GM21723 (cell line): Measurements from ENCODE around the gene UNC13A.

Source experiments
- ATAC-seq: cut with Tn5 transposase; IDR thresholded peaks from one replicate; pipeline ENCODE4 v1.9.1; 2021; ENCODE audit warnings: mild to moderate bottlenecking, moderate library complexity; ENCODE audit not compliant: unreplicated experiment

Gene UNC13A

GRCh38 chr19:17673937-17674799 is 14.0 kb downstream of the UNC13A start:
- ATAC-seq, result no peak

- no peak for ATAC-seq
Measured at GRCh38 chr19:17671906-17672305, 16.2 kb downstream of the UNC13A start.

- ATAC-seq, result no peak
Measured at GRCh38 chr19:17669419-17669818, 18.7 kb downstream of the UNC13A start.

- no peak for ATAC-seq
Measured at GRCh38 chr19:17665058-17665457, 23.1 kb downstream of the UNC13A start.

- no peak for ATAC-seq
Measured at GRCh38 chr19:17659996-17660395, 28.2 kb downstream of the UNC13A start.

GRCh38 chr19:17658666-17659065 is 29.5 kb downstream of the UNC13A start:
- no peak for ATAC-seq

GRCh38 chr19:17658240-17658639 is 29.9 kb downstream of the UNC13A start:
- ATAC-seq, result no peak

GRCh38 chr19:17656970-17657369 is 31.2 kb downstream of the UNC13A start:
- ATAC-seq, result no peak

GRCh38 chr19:17655751-17656472 is 32.2 kb downstream of the UNC13A start:
- ATAC-seq, result no peak

GRCh38 chr19:17654993-17655392 is 33.2 kb downstream of the UNC13A start:
- ATAC-seq, result no peak

GRCh38 chr19:17652627-17653026 is 35.5 kb downstream of the UNC13A start:
- no peak for ATAC-seq

GRCh38 chr19:17648786-17649185 is 39.4 kb downstream of the UNC13A start:
- ATAC-seq, result no peak

- no peak for ATAC-seq
Measured at GRCh38 chr19:17648097-17648660, 40.0 kb downstream of the UNC13A start.

- no peak for ATAC-seq
Measured at GRCh38 chr19:17647071-17648020, 40.8 kb downstream of the UNC13A start.

GRCh38 chr19:17646441-17646840 is 41.7 kb downstream of the UNC13A start:
- ATAC-seq, result no peak

- no peak for ATAC-seq
Measured at GRCh38 chr19:17645339-17645963, 42.7 kb downstream of the UNC13A start.

- ATAC-seq, result no peak
Measured at GRCh38 chr19:17642656-17643055, 45.5 kb downstream of the UNC13A start.

GRCh38 chr19:17641846-17642245 is 46.3 kb downstream of the UNC13A start:
- ATAC-seq, result no peak

GRCh38 chr19:17641181-17641580 is 47.0 kb downstream of the UNC13A start:
- ATAC-seq, result no peak

GRCh38 chr19:17633700-17634099 is 54.5 kb downstream of the UNC13A start:
- no peak for ATAC-seq
